Putamen (tissue), 1 donor: ENCODE results near the gene EIF3L.

ENCODE experiments used
- DNase-seq: peaks from one replicate; pipeline ENCODE4 v3.0.0-alpha.2; 2016; ENCODE audit warnings: low spot score

Gene EIF3L

GRCh38 chr22:37926771-37927636 is 77.8 kb downstream of the EIF3L start:
- DNase-seq = no peak

- DNase-seq = no peak
These were observed 78.4 kb downstream of the EIF3L start for GRCh38 chr22:37927637-37927936.

GRCh38 chr22:37929390-37929789 is 80.2 kb downstream of the EIF3L start:
- no peak for DNase-seq

- peak; percentile 25 for DNase-seq
These were observed 81.2 kb downstream of the EIF3L start for GRCh38 chr22:37930270-37930951.

- no peak for DNase-seq
These were observed 81.8 kb downstream of the EIF3L start for GRCh38 chr22:37930952-37931440.

GRCh38 chr22:37931893-37932389 is 82.7 kb downstream of the EIF3L start:
- DNase-seq = no peak

GRCh38 chr22:37932401-37932800 is 83.2 kb downstream of the EIF3L start:
- DNase-seq = no peak

GRCh38 chr22:37932821-37933578 is 83.8 kb downstream of the EIF3L start:
- no peak for DNase-seq

- DNase-seq = peak; percentile 80
These were observed 84.6 kb downstream of the EIF3L start for GRCh38 chr22:37933711-37934376.
